ENCODE data around the gene CEP192.

CEP192 gene

GRCh38 chr18:13101659-13102197 is 110.6 kb downstream of the CEP192 start:
- Histone ChIP-seq H3F3A (ENCODE audit: control insufficient read depth, insufficient read depth) (no peaks in the 10 kb centered on the region; the same call in 1 of the 2 replicates), H3K9me3 (ENCODE audit: control insufficient read depth, insufficient read depth, low read length) (no peaks in the 10 kb centered on the region)
- TF ChIP-seq CTCF (IDR thresholded peaks at IDR 0.05; ENCODE audit: low read depth, low read length, poor library complexity, severe bottlenecking): no peak
- TF ChIP-seq EZH2phosphoT487 (IDR thresholded peaks at IDR 0.05; ENCODE audit: borderline replicate concordance, low read length): no peak

GRCh38 chr18:13103366-13103765 is 112.2 kb downstream of the CEP192 start:
- H3F3A ChIP-seq (ENCODE audit: control insufficient read depth, insufficient read depth): no peaks in the 10 kb centered on the region; the same call in 1 of the 2 replicates
- H3K9me2 ChIP-seq (replicated peaks; ENCODE audit: control insufficient read depth, low read length): no peaks in the 10 kb centered on the region
- H3K36me3 ChIP-seq (ENCODE audit: control insufficient read depth, low read length): peaks cover 82% of the 10 kb centered on the region
- H3K27me3 ChIP-seq (ENCODE audit: control insufficient read depth, low read length): no peaks in the 10 kb centered on the region
- TF ChIP-seq EZH2phosphoT487 (IDR thresholded peaks at IDR 0.05; ENCODE audit: borderline replicate concordance, low read length): no peak
- peak; percentile 65 for TF ChIP-seq CTCF (IDR thresholded peaks at IDR 0.05; ENCODE audit: low read depth, low read length, poor library complexity, severe bottlenecking)
- no peak overlapping the region for H3K27ac ChIP-seq (ENCODE audit: low read depth, low read length)
- H3K79me2 ChIP-seq (ENCODE audit: control insufficient read depth, low read length): no peaks in the 10 kb centered on the region
- H3K4me2 ChIP-seq (ENCODE audit: low read length): no peak overlapping the region
- no peak overlapping the region for H3K4me3 ChIP-seq (ENCODE audit: low read length)
- H3K9me3 ChIP-seq (ENCODE audit: control insufficient read depth, insufficient read depth, low read length): no peaks in the 10 kb centered on the region
- H4K20me1 ChIP-seq (ENCODE audit: control insufficient read depth, insufficient read depth, low read depth, low read length): no peaks in the 10 kb centered on the region
- no peaks in the 10 kb centered on the region for H3K4me1 ChIP-seq (ENCODE audit: control insufficient read depth, low read length)

More at GRCh38 chr18:13101659-13102197, 110.6 kb downstream of the CEP192 start:
- H4K20me1 ChIP-seq (ENCODE audit: control insufficient read depth, insufficient read depth, low read depth, low read length): no peaks in the 10 kb centered on the region
- H3K4me2 ChIP-seq (ENCODE audit: low read length): no peak overlapping the region
- H3K4me1 ChIP-seq (ENCODE audit: control insufficient read depth, low read length): no peaks in the 10 kb centered on the region
- H3K4me3 ChIP-seq (ENCODE audit: low read length): no peak overlapping the region
- no peaks in the 10 kb centered on the region for H3K79me2 ChIP-seq (ENCODE audit: control insufficient read depth, low read length)
- H3K27ac ChIP-seq (ENCODE audit: low read depth, low read length): no peak overlapping the region
- no peaks in the 10 kb centered on the region for H3K27me3 ChIP-seq (ENCODE audit: control insufficient read depth, low read length)
- peaks cover 73% of the 10 kb centered on the region for H3K36me3 ChIP-seq (ENCODE audit: control insufficient read depth, low read length)
- no peaks in the 10 kb centered on the region for H3K9me2 ChIP-seq (replicated peaks; ENCODE audit: control insufficient read depth, low read length)

- Histone ChIP-seq H3K9me3 (ENCODE audit: control insufficient read depth, insufficient read depth, low read length) (no peaks in the 10 kb centered on the region), H3K36me3 (ENCODE audit: control insufficient read depth, low read length) (peaks cover 86% of the 10 kb centered on the region), H4K20me1 (ENCODE audit: control insufficient read depth, insufficient read depth, low read depth, low read length) (no peaks in the 10 kb centered on the region), H3K4me3 (ENCODE audit: low read length) (no peak overlapping the region), H3K27ac (ENCODE audit: low read depth, low read length) (no peak overlapping the region), H3F3A (ENCODE audit: control insufficient read depth, insufficient read depth) (no peaks in the 10 kb centered on the region), H3K9me2 (replicated peaks; ENCODE audit: control insufficient read depth, low read length) (no peaks in the 10 kb centered on the region), H3K4me2 (ENCODE audit: low read length) (no peak overlapping the region), H3K79me2 (ENCODE audit: control insufficient read depth, low read length) (no peaks in the 10 kb centered on the region), H3K4me1 (ENCODE audit: control insufficient read depth, low read length) (no peaks in the 10 kb centered on the region), H3K27me3 (ENCODE audit: control insufficient read depth, low read length) (no peaks in the 10 kb centered on the region)
- TF ChIP-seq CTCF (IDR thresholded peaks at IDR 0.05; ENCODE audit: low read depth, low read length, poor library complexity, severe bottlenecking): no peak
Measured at GRCh38 chr18:13105059-13105458, 113.9 kb downstream of the CEP192 start.
